HCT116 (cell line): ENCODE measurements around the gene BORA. TPM values are rescaled to one million over a fixed set of nuclear protein-coding genes. Genes with fewer than 3 reads are reported as not detected.
"Not testable (repeated sequence)": the region's sequence is repeated elsewhere in the genome, so short reads cannot be mapped to it uniquely, and the experiment has no call there.

Experiments
- ATAC-seq: fragments of 200-7000 bp; cut with Tn5 transposase; 2 replicates; pipeline ENCODE4 v1.9.1; 2020; ENCODE audit warnings: mild to moderate bottlenecking, moderate library complexity
- BruUV-seq: library from RNA; stranded (reverse); fragments of 400-500 nt; replicated peaks from 2 replicates; lab custom pipeline; 2021; lab: Mats Ljungman, UMichigan
- CTCF ChIA-PET: fragments of 300-600 bp; sonication (Branson Sonifier 250); formaldehyde crosslinking; loops from one replicate; lab custom pipeline; 2021; ENCODE audit warnings: antibody characterized with exemption; lab: Charles Lee
- POLR2A ChIA-PET: fragments of 300-600, 350-600 bp; sonication (Branson Sonifier 250); formaldehyde crosslinking; loops from one replicate; lab custom pipeline; 2021; ENCODE audit warnings: antibody characterized with exemption; lab: Charles Lee
- RAD21 ChIA-PET, 2 experiments: fragments of 300-600 bp; sonication (Branson Sonifier 250); formaldehyde crosslinking; loops; one replicate each; lab custom pipeline; 2023; ENCODE audit warnings: low total read pairs in 2 of 2; ENCODE audit not compliant: uncharacterized antibody in 2 of 2, unreplicated experiment in 2 of 2, low non-redundant PET in 1 of 2; lab: Charles Lee
- DNase-seq: peaks from one replicate; pipeline ENCODE4 v3.0.0-alpha.2; 2010; ENCODE audit warnings: low read depth, low spot score
- H2AFZ ChIP-seq: fragments of 200-600 bp; shearing (Covaris generic), sonication (generic); 2 replicates; pipeline ENCODE4 v1.6.1; 2017; ENCODE audit warnings: low read depth, mixed run types, mixed read lengths, antibody characterized with exemption, low read length; ENCODE audit not compliant: poor library complexity, severe bottlenecking
- H3K27ac ChIP-seq: 2 replicates; pipeline ENCODE4 v1.5.1; 2012; ENCODE audit warnings: low read depth, low read length
- H3K27me3 ChIP-seq: fragments of 200-600 bp; sonication (generic); 2 replicates; pipeline ENCODE4 v1.6.1; 2016; ENCODE audit warnings: mixed run types, low read length, mixed read lengths; ENCODE audit not compliant: insufficient read depth
- H3K36me3 ChIP-seq, 2 experiments: fragments of 200-500 bp in 1 of 2; fragments of 200-600 bp in 1 of 2; sonication (Bioruptor generic) in 1 of 2; sonication (generic) in 1 of 2; 2 replicates each; pipeline versions ENCODE4 v1.5.1 to v1.6.1; 2014 to 2016; ENCODE audit warnings: low read length in 2 of 2, inconsistent platforms in 1 of 2, mixed read lengths in 1 of 2, mixed run types in 1 of 2; ENCODE audit not compliant: insufficient read depth in 2 of 2, control insufficient read depth in 1 of 2
- H3K4me1 ChIP-seq, 2 experiments: fragments of 200-600 bp in 1 of 2; sonication (generic) in 1 of 2; 2 replicates each; pipeline versions ENCODE4 v1.5.1 to v1.6.1; 2012 to 2017; ENCODE audit warnings: low read length in 2 of 2, inconsistent platforms in 1 of 2, mild to moderate bottlenecking in 1 of 2, mixed read lengths in 1 of 2, mixed run types in 1 of 2, moderate library complexity in 1 of 2; ENCODE audit not compliant: insufficient read depth in 2 of 2, control insufficient read depth in 1 of 2
- H3K4me2 ChIP-seq: fragments of 200-600 bp; sonication (generic); 2 replicates; pipeline ENCODE4 v1.6.1; 2017; ENCODE audit warnings: mixed run types, low read length, mixed read lengths
- H3K4me3 ChIP-seq, 2 experiments: fragments of 200-600 bp in 1 of 2; sonication (generic) in 1 of 2; replicated peaks in 1 of 2; 2 replicates each; pipeline ENCODE4 v1.5.1; 2011 to 2016; ENCODE audit warnings: low read length in 2 of 2, control low read depth in 1 of 2, low read depth in 1 of 2, mild to moderate bottlenecking in 1 of 2, mixed read lengths in 1 of 2, mixed run types in 1 of 2
- H3K79me2 ChIP-seq: fragments of 200-600 bp; sonication (generic); 2 replicates; pipeline ENCODE4 v1.6.1; 2017; ENCODE audit warnings: mild to moderate bottlenecking, mixed run types, low read length, moderate library complexity, mixed read lengths; ENCODE audit not compliant: insufficient read depth
- H3K9ac ChIP-seq: fragments of 200-600 bp; sonication (generic); 2 replicates; pipeline ENCODE4 v1.6.1; 2016; ENCODE audit warnings: low read length, mixed read lengths
- H3K9me2 ChIP-seq: fragments of 200-600 bp; sonication (generic), shearing (Covaris generic); 2 replicates; pipeline ENCODE4 v1.6.1; 2017; ENCODE audit warnings: mixed run types, mild to moderate bottlenecking, moderate library complexity; ENCODE audit not compliant: insufficient read depth
- H3K9me3 ChIP-seq, 2 experiments: fragments of 200-500 bp in 1 of 2; fragments of 200-600 bp in 1 of 2; sonication (Bioruptor generic) in 1 of 2; sonication (generic) in 1 of 2; 2 replicates each; pipeline ENCODE4 v1.6.1; 2014 to 2017; ENCODE audit warnings: low read length in 2 of 2, mixed read lengths in 2 of 2, inconsistent platforms in 1 of 2, low read depth in 1 of 2, mild to moderate bottlenecking in 1 of 2, mixed run types in 1 of 2, moderate library complexity in 1 of 2; ENCODE audit not compliant: control insufficient read depth in 1 of 2, insufficient read depth in 1 of 2
- H4K20me1 ChIP-seq: fragments of 200-600 bp; sonication (generic), shearing (Covaris generic); 2 replicates; pipeline ENCODE4 v1.6.1; 2017; ENCODE audit warnings: mixed run types, mild to moderate bottlenecking, moderate library complexity; ENCODE audit not compliant: insufficient read depth
- JUND ChIP-seq: IDR thresholded peaks from 2 replicates; pipeline ENCODE4 v1.6.1; 2012
- intact Hi-C: fragments of 100-400 bp; cut with micrococcal nuclease; formaldehyde crosslinking; loops from 2 replicates; pipeline ENCODE4 v1.10.0; 2022
- total RNA-seq: library from RNA; stranded (reverse); gene quantifications from one replicate; pipeline ENCODE4 v1.2.1, GENCODE V29; 2021; ENCODE audit not compliant: unreplicated experiment
- TF ChIP-seq, protein P1 (sequence below): IDR thresholded peaks from 2 replicates; pipeline ENCODE4 v1.6.1; 2011; ENCODE audit warnings: mild to moderate bottlenecking, low read length, moderate library complexity; ENCODE audit not compliant: insufficient replicate concordance; ENCODE audit errors: extremely low read depth

Gene BORA
- total RNA-seq, 1 experiment from 2014 or later, result 27.6 TPM

DNA sequence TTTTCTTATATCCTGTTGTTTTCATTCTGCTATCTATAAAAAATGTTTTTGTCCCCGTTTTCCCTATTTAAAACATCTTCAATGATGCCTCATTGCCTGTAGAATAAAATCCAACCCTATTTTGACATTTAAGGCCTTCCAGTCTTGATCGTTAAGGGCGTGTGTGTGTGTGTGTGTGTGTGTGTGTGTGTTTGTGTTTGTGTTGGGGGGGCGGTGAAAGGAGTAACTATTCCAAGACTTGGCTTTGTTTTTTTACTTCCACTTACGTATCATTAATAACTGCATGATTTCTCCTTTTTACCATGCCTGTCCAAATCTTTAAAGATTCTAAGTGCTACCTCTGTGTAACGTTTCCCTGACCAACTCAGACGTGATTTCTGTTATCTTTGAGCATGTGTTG lies 55.0 kb downstream of the BORA start:
- Histone ChIP-seq H3K27ac (peak overlapping the region; percentile 54; the same call in 1 of the 2 replicates), H3K79me2 (peaks cover 84% of the 10 kb centered on the region), H3K36me3 (peaks cover 14 to 30% of the 10 kb centered on the region in 2 experiments; a peak in 2 of 4 replicates), H3K4me2 (peak overlapping the region; percentile 86), H3K9me2 (no peaks in the 10 kb centered on the region), H3K4me3 (peak overlapping the region; percentile 88 to 94), H2AFZ (no peak overlapping the region), H3K4me1 (peaks cover 5 to 14% of the 10 kb centered on the region in 2 experiments), H4K20me1 (no peaks in the 10 kb centered on the region), H3K27me3 (no peaks in the 10 kb centered on the region), H3K9ac (peak overlapping the region; percentile 71), H3K9me3 (no peaks in the 10 kb centered on the region)
- TF ChIP-seq, protein P1, sequence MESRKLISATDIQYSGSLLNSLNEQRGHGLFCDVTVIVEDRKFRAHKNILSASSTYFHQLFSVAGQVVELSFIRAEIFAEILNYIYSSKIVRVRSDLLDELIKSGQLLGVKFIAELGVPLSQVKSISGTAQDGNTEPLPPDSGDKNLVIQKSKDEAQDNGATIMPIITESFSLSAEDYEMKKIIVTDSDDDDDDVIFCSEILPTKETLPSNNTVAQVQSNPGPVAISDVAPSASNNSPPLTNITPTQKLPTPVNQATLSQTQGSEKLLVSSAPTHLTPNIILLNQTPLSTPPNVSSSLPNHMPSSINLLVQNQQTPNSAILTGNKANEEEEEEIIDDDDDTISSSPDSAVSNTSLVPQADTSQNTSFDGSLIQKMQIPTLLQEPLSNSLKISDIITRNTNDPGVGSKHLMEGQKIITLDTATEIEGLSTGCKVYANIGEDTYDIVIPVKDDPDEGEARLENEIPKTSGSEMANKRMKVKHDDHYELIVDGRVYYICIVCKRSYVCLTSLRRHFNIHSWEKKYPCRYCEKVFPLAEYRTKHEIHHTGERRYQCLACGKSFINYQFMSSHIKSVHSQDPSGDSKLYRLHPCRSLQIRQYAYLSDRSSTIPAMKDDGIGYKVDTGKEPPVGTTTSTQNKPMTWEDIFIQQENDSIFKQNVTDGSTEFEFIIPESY, result no peak
- TF ChIP-seq JUND, result no peak
- ChIA-PET POLR2A (no interaction called here), RAD21 (no interaction called here), CTCF (no interaction called here)
- BruUV-seq, result no TSS peak
- DNase-seq (no peak), ATAC-seq (no peak)
- intact Hi-C loops, result loop anchor here (5.0 kb wide), 1 partner anchor 55 kb away; the partner anchor contains the start of genes BORA and MZT1

DNA sequence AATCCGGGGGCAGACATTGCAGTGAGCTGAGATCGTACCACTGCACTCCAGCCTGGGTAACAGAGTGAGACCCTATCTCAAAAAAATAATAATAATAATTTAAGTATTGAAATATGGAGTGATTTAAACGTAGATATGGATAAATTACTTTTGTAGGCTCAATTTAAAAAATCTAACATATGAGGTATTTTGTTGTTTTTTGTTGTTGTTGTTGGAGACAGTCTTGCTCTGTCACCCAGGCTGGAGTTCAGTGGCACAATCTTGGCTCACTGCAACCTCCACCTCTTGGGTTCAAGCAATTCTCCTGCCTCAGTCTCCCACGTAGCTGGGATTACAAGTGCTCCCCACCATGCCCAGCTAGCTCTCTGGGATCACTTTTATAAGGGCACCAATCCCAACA lies 57.0 kb downstream of the BORA start:
- BruUV-seq, H3K4me3 ChIP-seq, H3K9me2 ChIP-seq, H2AFZ ChIP-seq, ATAC-seq, H3K27ac ChIP-seq, H3K4me2 ChIP-seq, H4K20me1 ChIP-seq, DNase-seq, H3K27me3 ChIP-seq, CTCF ChIA-PET, H3K9ac ChIP-seq, POLR2A ChIA-PET, H3K9me3 ChIP-seq, RAD21 ChIA-PET: not testable (repeated sequence)
- Histone ChIP-seq H3K4me1 (peaks cover 5 to 14% of the 10 kb centered on the region in 2 experiments), H3K79me2 (peaks cover 84% of the 10 kb centered on the region), H3K36me3 (peaks cover 8 to 19% of the 10 kb centered on the region in 2 experiments; a peak in 2 of 4 replicates)
- intact Hi-C loops, result loop anchor here (5.0 kb wide), 1 partner anchor 57 kb away; the partner anchor contains the start of genes BORA and MZT1
